SK-N-SH (cell line): ENCODE data around the gene PIGN. TPM values are rescaled to one million over a fixed set of nuclear protein-coding genes. Genes with fewer than 3 reads are reported as not detected.

Experiments
- CTCF ChIA-PET: fragments of 300-600, 350-600 bp; formaldehyde crosslinking; extraction: SDS; loops from one replicate; lab custom pipeline; 2021; lab: Yijun Ruan, JAX
- POLR2A ChIA-PET: fragments of 350-600 bp; sonication (Branson Sonifier 250); formaldehyde crosslinking; extraction: SDS; loops from one replicate; lab custom pipeline; 2020; ENCODE audit warnings: antibody characterized with exemption, inconsistent platforms; lab: Yijun Ruan, JAX
- DNase-seq: peaks from one replicate; pipeline ENCODE4 v3.0.0; 2012
- H2AFZ ChIP-seq: fragments of 200-600 bp; sonication (generic); 2 replicates; pipeline ENCODE4 v1.8.1; 2016; ENCODE audit warnings: antibody characterized with exemption, mild to moderate bottlenecking, low read depth
- H3F3A ChIP-seq: fragments of 200-600 bp; sonication (generic); replicated peaks from 2 replicates; pipeline ENCODE3; 2016; ENCODE audit warnings: antibody characterized with exemption, mild to moderate bottlenecking; ENCODE audit not compliant: insufficient read depth
- H3K27ac ChIP-seq, 2 experiments: fragments of 200-500 bp in 1 of 2; fragments of 200-600 bp in 1 of 2; sonication (Bioruptor generic) in 1 of 2; sonication (generic), shearing (Covaris generic) in 1 of 2; 2 replicates each; pipeline versions ENCODE4 v1.5.1 to v1.6.1; 2014 to 2016; ENCODE audit warnings: low read depth in 2 of 2, inconsistent platforms in 1 of 2, low read length in 1 of 2, mild to moderate bottlenecking in 1 of 2, mixed read lengths in 1 of 2
- H3K27me3 ChIP-seq: fragments of 200-600 bp; sonication (generic), shearing (Covaris generic); 2 replicates; pipeline ENCODE4 v1.6.1; 2016; ENCODE audit warnings: mixed run types; ENCODE audit not compliant: insufficient read depth
- H3K36me3 ChIP-seq, 2 experiments: fragments of 200-500 bp in 1 of 2; fragments of 200-600 bp in 1 of 2; sonication (Bioruptor generic) in 1 of 2; sonication (generic) in 1 of 2; replicated peaks in 1 of 2; 2 replicates each; pipeline versions ENCODE3 to v1.5.1; 2014 to 2016; ENCODE audit warnings: low read length in 1 of 2, mild to moderate bottlenecking in 1 of 2; ENCODE audit not compliant: insufficient read depth in 2 of 2, control insufficient read depth in 1 of 2
- H3K4me1 ChIP-seq, 2 experiments: fragments of 200-500 bp in 1 of 2; fragments of 200-600 bp in 1 of 2; sonication (Bioruptor generic) in 1 of 2; sonication (generic), shearing (Covaris generic) in 1 of 2; 2 replicates each; pipeline versions ENCODE4 v1.5.1 to v1.6.1; 2014 to 2016; ENCODE audit warnings: low read depth in 1 of 2, low read length in 1 of 2, mixed run types in 1 of 2; ENCODE audit not compliant: insufficient read depth in 2 of 2, control insufficient read depth in 1 of 2
- H3K4me2 ChIP-seq: fragments of 200-600 bp; sonication (generic), shearing (Covaris generic); 2 replicates; pipeline ENCODE4 v1.6.1; 2017; ENCODE audit warnings: mixed run types
- H3K4me3 ChIP-seq, 2 experiments: fragments of 200-500 bp in 1 of 2; fragments of 200-600 bp in 1 of 2; sonication (Bioruptor generic) in 1 of 2; sonication (generic), shearing (Covaris generic) in 1 of 2; 2 replicates each; pipeline versions ENCODE4 v1.5.1 to v1.8.1; 2014 to 2016; ENCODE audit warnings: low read depth in 2 of 2, inconsistent platforms in 1 of 2, low read length in 1 of 2, mild to moderate bottlenecking in 1 of 2, mixed read lengths in 1 of 2, moderate library complexity in 1 of 2
- H3K79me2 ChIP-seq: fragments of 200-600 bp; sonication (generic); 2 replicates; pipeline ENCODE4 v1.8.1; 2017; ENCODE audit warnings: mild to moderate bottlenecking; ENCODE audit not compliant: insufficient read depth
- H3K9ac ChIP-seq: fragments of 200-600 bp; sonication (generic); 2 replicates; pipeline ENCODE4 v1.6.1; 2017; ENCODE audit warnings: mixed run types
- H3K9me2 ChIP-seq: fragments of 200-600 bp; sonication (generic); 2 replicates; pipeline ENCODE4 v1.6.1; 2017; ENCODE audit warnings: mixed run types
- H3K9me3 ChIP-seq: fragments of 200-600 bp; sonication (generic); 2 replicates; pipeline ENCODE4 v1.6.1; 2017; ENCODE audit warnings: mixed run types, mild to moderate bottlenecking, moderate library complexity
- H4K20me1 ChIP-seq: fragments of 200-600 bp; sonication (generic); 2 replicates; pipeline ENCODE4 v1.6.1; 2017; ENCODE audit warnings: mild to moderate bottlenecking, mixed run types; ENCODE audit not compliant: insufficient read depth
- CHD2 ChIP-seq: fragments of 150-350 bp; IDR thresholded peaks from 2 replicates; pipeline ENCODE4 v1.6.1; 2018; ENCODE audit warnings: low read length; ENCODE audit not compliant: partially characterized antibody
- ELF1 ChIP-seq: IDR thresholded peaks from 2 replicates; pipeline ENCODE4 v1.4.0; 2012
- EZH2phosphoT487 ChIP-seq: fragments of 200-600 bp; sonication (generic); IDR thresholded peaks from 2 replicates; pipeline ENCODE4 v1.6.1; 2017; ENCODE audit warnings: low read depth, mixed run types, mild to moderate bottlenecking, antibody characterized with exemption, moderate library complexity, borderline replicate concordance
- FOXM1 ChIP-seq: IDR thresholded peaks from 2 replicates; pipeline ENCODE4 v1.4.0; 2012; ENCODE audit warnings: low read depth, mild to moderate bottlenecking
- GABPA ChIP-seq: IDR thresholded peaks from 2 replicates; pipeline ENCODE4 v1.4.0; 2012; ENCODE audit warnings: low read depth, mild to moderate bottlenecking
- GATA2 ChIP-seq: sonication (generic); formaldehyde crosslinking; IDR thresholded peaks from 2 replicates; pipeline ENCODE4 v1.5.0; 2020; ENCODE audit warnings: mild to moderate bottlenecking, missing genetic modification reagents
- MEF2A ChIP-seq: IDR thresholded peaks from 2 replicates; pipeline ENCODE4 v1.4.0; 2012; ENCODE audit warnings: low read depth, borderline replicate concordance
- NFIC ChIP-seq: IDR thresholded peaks from 2 replicates; pipeline ENCODE4 v1.4.0; 2012; ENCODE audit warnings: borderline replicate concordance
- SMC3 ChIP-seq: IDR thresholded peaks from 2 replicates; pipeline ENCODE4 v1.6.1; 2012; ENCODE audit warnings: low read depth, low read length, improper control_type of control experiment
- TEAD4 ChIP-seq: IDR thresholded peaks from 2 replicates; pipeline ENCODE4 v1.4.0; 2012; ENCODE audit warnings: mild to moderate bottlenecking, borderline replicate concordance; ENCODE audit not compliant: insufficient read depth
- WGBS: methylation state at CpG from one replicate; pipeline ENCODE4 v1.1.6; 2017; ENCODE audit warnings: low lambda C conversion rate; 5-methylcytosine and 5-hydroxymethylcytosine counted together
- polyA plus RNA-seq, 3 experiments: library from polyadenylated mRNA; depleted of rRNA; stranded (reverse); fragments of >200 nt; gene quantifications; 2 replicates each; pipeline ENCODE4 v1.2.3, GENCODE V29; 2012
- TF ChIP-seq, protein P1 (sequence below): fragments of 150-350 bp; IDR thresholded peaks from 2 replicates; pipeline ENCODE4 v1.6.1; 2017; ENCODE audit warnings: antibody characterized with exemption, low read length, low read depth, borderline replicate concordance
- TF ChIP-seq, protein P2 (sequence below): fragments of 200-600 bp; sonication (generic); IDR thresholded peaks from 2 replicates; pipeline ENCODE4 v1.6.1; 2017; ENCODE audit warnings: antibody characterized with exemption, mild to moderate bottlenecking, moderate library complexity
- TF ChIP-seq, protein P3 (sequence below): IDR thresholded peaks from 2 replicates; pipeline ENCODE4 v1.4.0; 2012; ENCODE audit warnings: low read depth, borderline replicate concordance
- TF ChIP-seq, protein P4 (sequence below): IDR thresholded peaks from 2 replicates; pipeline ENCODE4 v1.4.0; 2012; ENCODE audit warnings: low read depth, borderline replicate concordance
- TF ChIP-seq, protein P5 (sequence below): IDR thresholded peaks from 2 replicates; pipeline ENCODE4 v1.4.0; 2012; ENCODE audit warnings: low read depth

Gene PIGN
- polyA plus RNA-seq, 1 of the 3 experiments (the other 2 are of a cell fraction): 6.1 TPM

DNA sequence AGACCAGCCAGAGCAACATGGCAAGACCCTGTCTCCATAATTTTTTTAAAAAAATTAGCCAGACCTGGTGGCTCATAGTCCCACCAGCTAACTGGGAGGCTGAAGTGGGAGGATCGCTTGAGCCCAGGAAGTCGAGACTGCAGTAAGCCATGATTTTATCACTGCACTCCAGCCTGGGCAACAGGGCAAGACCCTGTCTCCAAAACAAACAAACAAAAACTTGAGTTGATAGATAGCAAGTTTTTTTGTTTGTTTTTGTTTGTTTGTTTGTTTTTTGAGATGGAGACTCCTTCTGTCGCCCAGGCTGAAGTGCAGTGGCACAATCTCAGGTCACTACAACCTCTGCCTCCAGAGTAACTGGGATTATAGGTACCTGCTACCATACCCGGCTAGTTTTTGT is 19.0 kb upstream of the PIGN start:
- ChIA-PET POLR2A (no interaction called here), CTCF (interaction anchor here (1.3 kb wide), 1 partner anchor 43 kb away, joined by 3 read pairs; no protein-coding TSS in a partner anchor)
- no peak for DNase-seq
- H3K36me3 ChIP-seq: peaks cover 0 to 10% of the 10 kb centered on the region in 2 experiments
- no peaks in the 10 kb centered on the region for H3K9me2 ChIP-seq
- H3K27ac ChIP-seq: no peak overlapping the region
- no peak overlapping the region for H3K4me3 ChIP-seq
- H3K9ac ChIP-seq: no peak overlapping the region
- no peaks in the 10 kb centered on the region for H3K9me3 ChIP-seq
- H3F3A ChIP-seq: no peaks in the 10 kb centered on the region
- H3K4me2 ChIP-seq: no peak overlapping the region
- TF ChIP-seq ELF1 (no peak), GATA2 (no peak), NFIC (no peak), EZH2phosphoT487 (no peak), TEAD4 (no peak), FOXM1 (no peak), SMC3 (no peak), MEF2A (no peak)
- TF ChIP-seq, protein P1, sequence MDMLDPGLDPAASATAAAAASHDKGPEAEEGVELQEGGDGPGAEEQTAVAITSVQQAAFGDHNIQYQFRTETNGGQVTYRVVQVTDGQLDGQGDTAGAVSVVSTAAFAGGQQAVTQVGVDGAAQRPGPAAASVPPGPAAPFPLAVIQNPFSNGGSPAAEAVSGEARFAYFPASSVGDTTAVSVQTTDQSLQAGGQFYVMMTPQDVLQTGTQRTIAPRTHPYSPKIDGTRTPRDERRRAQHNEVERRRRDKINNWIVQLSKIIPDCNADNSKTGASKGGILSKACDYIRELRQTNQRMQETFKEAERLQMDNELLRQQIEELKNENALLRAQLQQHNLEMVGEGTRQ: no peak
- TF ChIP-seq, protein P2, sequence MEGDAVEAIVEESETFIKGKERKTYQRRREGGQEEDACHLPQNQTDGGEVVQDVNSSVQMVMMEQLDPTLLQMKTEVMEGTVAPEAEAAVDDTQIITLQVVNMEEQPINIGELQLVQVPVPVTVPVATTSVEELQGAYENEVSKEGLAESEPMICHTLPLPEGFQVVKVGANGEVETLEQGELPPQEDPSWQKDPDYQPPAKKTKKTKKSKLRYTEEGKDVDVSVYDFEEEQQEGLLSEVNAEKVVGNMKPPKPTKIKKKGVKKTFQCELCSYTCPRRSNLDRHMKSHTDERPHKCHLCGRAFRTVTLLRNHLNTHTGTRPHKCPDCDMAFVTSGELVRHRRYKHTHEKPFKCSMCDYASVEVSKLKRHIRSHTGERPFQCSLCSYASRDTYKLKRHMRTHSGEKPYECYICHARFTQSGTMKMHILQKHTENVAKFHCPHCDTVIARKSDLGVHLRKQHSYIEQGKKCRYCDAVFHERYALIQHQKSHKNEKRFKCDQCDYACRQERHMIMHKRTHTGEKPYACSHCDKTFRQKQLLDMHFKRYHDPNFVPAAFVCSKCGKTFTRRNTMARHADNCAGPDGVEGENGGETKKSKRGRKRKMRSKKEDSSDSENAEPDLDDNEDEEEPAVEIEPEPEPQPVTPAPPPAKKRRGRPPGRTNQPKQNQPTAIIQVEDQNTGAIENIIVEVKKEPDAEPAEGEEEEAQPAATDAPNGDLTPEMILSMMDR: no peak
- TF ChIP-seq, protein P3, sequence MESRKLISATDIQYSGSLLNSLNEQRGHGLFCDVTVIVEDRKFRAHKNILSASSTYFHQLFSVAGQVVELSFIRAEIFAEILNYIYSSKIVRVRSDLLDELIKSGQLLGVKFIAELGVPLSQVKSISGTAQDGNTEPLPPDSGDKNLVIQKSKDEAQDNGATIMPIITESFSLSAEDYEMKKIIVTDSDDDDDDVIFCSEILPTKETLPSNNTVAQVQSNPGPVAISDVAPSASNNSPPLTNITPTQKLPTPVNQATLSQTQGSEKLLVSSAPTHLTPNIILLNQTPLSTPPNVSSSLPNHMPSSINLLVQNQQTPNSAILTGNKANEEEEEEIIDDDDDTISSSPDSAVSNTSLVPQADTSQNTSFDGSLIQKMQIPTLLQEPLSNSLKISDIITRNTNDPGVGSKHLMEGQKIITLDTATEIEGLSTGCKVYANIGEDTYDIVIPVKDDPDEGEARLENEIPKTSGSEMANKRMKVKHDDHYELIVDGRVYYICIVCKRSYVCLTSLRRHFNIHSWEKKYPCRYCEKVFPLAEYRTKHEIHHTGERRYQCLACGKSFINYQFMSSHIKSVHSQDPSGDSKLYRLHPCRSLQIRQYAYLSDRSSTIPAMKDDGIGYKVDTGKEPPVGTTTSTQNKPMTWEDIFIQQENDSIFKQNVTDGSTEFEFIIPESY: no peak
- TF ChIP-seq, protein P4, sequence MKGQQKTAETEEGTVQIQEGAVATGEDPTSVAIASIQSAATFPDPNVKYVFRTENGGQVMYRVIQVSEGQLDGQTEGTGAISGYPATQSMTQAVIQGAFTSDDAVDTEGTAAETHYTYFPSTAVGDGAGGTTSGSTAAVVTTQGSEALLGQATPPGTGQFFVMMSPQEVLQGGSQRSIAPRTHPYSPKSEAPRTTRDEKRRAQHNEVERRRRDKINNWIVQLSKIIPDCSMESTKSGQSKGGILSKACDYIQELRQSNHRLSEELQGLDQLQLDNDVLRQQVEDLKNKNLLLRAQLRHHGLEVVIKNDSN: no peak
- no peaks in the 10 kb centered on the region for H4K20me1 ChIP-seq
- no peak overlapping the region for H2AFZ ChIP-seq
- H3K79me2 ChIP-seq: peaks cover 93% of the 10 kb centered on the region
- no peaks in the 10 kb centered on the region for H3K27me3 ChIP-seq
- WGBS: 99% methylated on average over 4 of the region's 4 CpGs
- H3K4me1 ChIP-seq: no peaks in the 10 kb centered on the region

DNA sequence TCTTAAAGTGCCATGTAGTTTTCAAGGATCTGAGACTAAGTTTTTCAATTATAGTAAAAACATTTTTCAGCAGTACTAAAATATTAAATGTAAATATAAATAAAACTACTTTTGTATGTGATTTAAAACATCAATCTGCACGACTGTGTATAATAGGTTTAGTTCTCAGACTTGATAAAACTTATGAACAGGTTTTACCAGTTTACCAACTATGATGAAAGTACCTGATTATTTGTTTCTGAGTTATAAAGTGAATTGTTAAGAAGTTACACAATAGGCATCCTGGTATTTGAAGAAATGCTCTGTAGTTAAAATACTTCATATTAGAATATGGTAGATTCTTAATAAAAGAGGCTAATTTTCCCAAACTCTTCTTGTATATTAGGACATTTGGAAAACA is 15.0 kb upstream of the PIGN start:
- H3K27ac ChIP-seq: no peak overlapping the region
- H2AFZ ChIP-seq: no peak overlapping the region
- H3K9me3 ChIP-seq: no peaks in the 10 kb centered on the region
- H3K79me2 ChIP-seq: peaks cover 87% of the 10 kb centered on the region
- H3K36me3 ChIP-seq: no peaks in the 10 kb centered on the region
- no peaks in the 10 kb centered on the region for H3K27me3 ChIP-seq
- TF ChIP-seq TEAD4 (no peak), CHD2 (no peak), GABPA (no peak)
- TF ChIP-seq, protein P5, sequence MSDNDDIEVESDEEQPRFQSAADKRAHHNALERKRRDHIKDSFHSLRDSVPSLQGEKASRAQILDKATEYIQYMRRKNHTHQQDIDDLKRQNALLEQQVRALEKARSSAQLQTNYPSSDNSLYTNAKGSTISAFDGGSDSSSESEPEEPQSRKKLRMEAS: no peak
- no peak overlapping the region for H3K4me3 ChIP-seq
- WGBS: 83% methylated on average over 1 of the region's 1 CpG
- H3F3A ChIP-seq: peaks cover 7% of the 10 kb centered on the region
- H3K9me2 ChIP-seq: no peaks in the 10 kb centered on the region
- no peaks in the 10 kb centered on the region; a peak in 1 of 4 replicates for H3K4me1 ChIP-seq
- DNase-seq: no peak
- H3K9ac ChIP-seq: no peak overlapping the region
- H3K4me2 ChIP-seq: no peak overlapping the region
- ChIA-PET POLR2A (no interaction called here), CTCF (interaction anchor here (1.3 to 3.0 kb wide), 2 partner anchors 47 to 383 kb away, joined by 3 to 10 read pairs; no protein-coding TSS in a partner anchor)
- peaks cover 2% of the 10 kb centered on the region for H4K20me1 ChIP-seq
